ENCODE data around the gene CRAT. TPM values are rescaled to one million over a fixed set of nuclear protein-coding genes. Genes with fewer than 3 reads are reported as not detected.
"Not testable (repeated sequence)": the region's sequence is repeated elsewhere in the genome, so short reads cannot be mapped to it uniquely, and the experiment has no call there.

The CRAT gene
- total RNA-seq, 2 experiments from 2014 or later = 16.0 to 16.4 TPM

DNA sequence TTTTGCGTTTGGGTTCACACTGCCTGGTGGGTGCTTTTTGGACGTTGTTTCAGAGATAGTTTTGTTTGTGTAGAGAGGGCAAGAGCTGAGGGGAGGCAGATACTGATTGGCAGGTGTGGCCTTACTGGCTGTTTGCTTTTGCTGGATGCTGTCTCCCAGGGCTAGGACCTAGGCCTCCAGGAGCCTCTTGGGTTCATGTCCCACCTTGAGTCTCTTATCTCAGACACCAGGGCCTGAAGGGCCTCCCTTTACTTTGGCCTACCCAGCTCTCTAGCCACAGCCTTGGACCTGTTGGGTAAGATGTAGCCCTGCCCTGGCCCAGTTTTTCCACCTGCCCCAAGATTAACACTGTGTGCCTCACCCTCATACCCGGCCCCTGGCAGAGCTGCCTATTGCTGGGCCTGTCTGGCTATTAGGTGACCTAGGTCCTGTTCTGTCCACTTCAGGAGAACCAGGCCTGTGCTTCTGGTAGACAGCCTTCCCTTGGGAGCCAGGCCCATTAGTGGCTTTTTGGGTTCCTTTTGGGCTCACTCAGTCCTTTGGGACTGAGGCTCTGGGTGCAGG lies 14.0 kb upstream of the CRAT start:
- Mint-ChIP-seq H3K4me1 (ENCODE audit: low read depth) (no peaks in the 10 kb centered on the region), H3K36me3 (peaks cover 14% of the 10 kb centered on the region), H3K27ac (no peak overlapping the region), H3K27me3 (no peaks in the 10 kb centered on the region), H3K4me3 (no peak overlapping the region), H3K9me3 (no peaks in the 10 kb centered on the region)
- POLR2A ChIA-PET = no interaction called here
- intact Hi-C loops (cut with micrococcal nuclease) = no loop called here
- DNase-seq = no peak
- CTCF ChIA-PET = interaction anchor here (0.7 to 4.1 kb wide), 4 partner anchors 15 to 500 kb away, joined by 3 to 13 read pairs (median 8); no protein-coding TSS in a partner anchor

DNA sequence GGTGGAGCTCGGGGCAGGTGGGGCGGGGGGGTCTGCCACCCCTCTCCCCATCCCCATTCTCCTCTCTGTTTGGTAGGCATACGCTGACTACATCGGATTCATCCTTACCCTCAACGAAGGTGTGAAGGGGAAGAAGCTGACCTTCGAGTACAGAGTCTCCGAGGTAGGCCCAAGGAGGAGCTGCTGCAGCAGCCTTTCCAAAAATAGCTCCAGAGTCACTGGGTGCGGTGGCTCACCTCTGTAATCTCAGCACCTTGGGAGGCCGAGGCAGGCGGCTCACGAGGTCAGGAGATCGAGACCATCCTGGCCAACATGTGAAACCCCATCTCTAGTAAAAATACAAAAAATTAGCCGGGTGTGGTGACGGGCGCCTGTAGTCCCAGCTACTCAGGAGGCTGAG lies 12.4 kb upstream of the CRAT start:
- DNase-seq; H3K9me3 Mint-ChIP-seq; H3K27ac Mint-ChIP-seq; intact Hi-C loops (cut with micrococcal nuclease); H3K4me3 Mint-ChIP-seq; POLR2A ChIA-PET; H3K27me3 Mint-ChIP-seq; H3K4me1 Mint-ChIP-seq (ENCODE audit: low read depth): not testable (repeated sequence)
- H3K36me3 Mint-ChIP-seq = peaks cover 13% of the 10 kb centered on the region
- CTCF ChIA-PET = interaction anchor here (1.2 to 5.6 kb wide), 4 partner anchors 8 to 518 kb away, joined by 4 to 43 read pairs (median 10); no protein-coding TSS in a partner anchor

DNA sequence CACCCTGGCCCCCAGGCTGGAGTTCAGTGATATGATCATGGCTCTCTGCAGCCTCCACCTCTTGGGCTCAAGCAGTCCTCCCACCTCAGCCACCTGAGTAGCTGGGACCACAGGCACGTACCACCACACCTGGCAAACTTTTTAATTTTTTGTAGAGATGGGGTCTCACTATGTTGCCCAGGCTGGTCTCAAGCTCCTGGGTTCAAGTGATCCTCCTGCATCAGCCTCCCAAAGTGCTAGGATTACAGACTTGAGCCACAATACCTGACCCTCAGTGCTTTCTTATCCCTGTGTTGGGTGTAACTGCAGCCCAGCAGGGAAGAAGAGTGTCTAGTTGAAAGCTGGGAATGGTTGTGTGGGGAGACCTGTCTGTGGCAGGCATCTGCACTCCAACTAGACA lies 11.5 kb upstream of the CRAT start:
- Mint-ChIP-seq H3K4me3 (no peak overlapping the region), H3K36me3 (peaks cover 13% of the 10 kb centered on the region), H3K27ac (no peak overlapping the region), H3K27me3 (no peaks in the 10 kb centered on the region), H3K4me1 (ENCODE audit: low read depth) (no peaks in the 10 kb centered on the region), H3K9me3 (no peaks in the 10 kb centered on the region)
- intact Hi-C loops (cut with micrococcal nuclease) = no loop called here
- ChIA-PET POLR2A (no interaction called here), CTCF (interaction anchor here (1.2 to 5.6 kb wide), 4 partner anchors 9 to 519 kb away, joined by 4 to 43 read pairs (median 10); no protein-coding TSS in a partner anchor)
- no peak for DNase-seq

DNA sequence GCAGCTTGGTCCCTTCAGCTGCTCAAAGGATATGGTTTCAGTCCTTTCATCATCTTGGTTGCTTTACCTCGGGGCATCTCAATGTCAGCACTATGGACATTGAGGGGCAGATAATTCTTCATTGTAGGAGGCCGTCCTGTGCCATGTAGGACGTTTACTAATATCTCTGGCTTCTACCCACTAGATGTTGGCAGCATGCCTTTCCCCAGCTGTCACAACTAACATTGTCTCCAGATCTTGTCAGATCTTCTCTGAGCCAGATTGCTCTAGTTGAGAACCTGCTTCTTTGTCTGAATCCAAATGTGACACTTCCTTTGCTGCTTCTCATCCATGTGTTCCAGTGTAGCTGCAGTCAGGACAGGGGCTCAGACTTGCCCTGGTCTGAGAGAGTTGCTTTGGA lies 10.9 kb upstream of the CRAT start:
- no peaks in the 10 kb centered on the region for H3K4me1 Mint-ChIP-seq (ENCODE audit: low read depth)
- CTCF ChIA-PET = interaction anchor here (1.5 to 5.6 kb wide), 3 partner anchors 10 to 21 kb away, joined by 5 to 43 read pairs (median 13); no protein-coding TSS in a partner anchor
- peaks cover 13% of the 10 kb centered on the region for H3K36me3 Mint-ChIP-seq
- no peak overlapping the region for H3K4me3 Mint-ChIP-seq
- no peak for DNase-seq
- H3K9me3 Mint-ChIP-seq = no peaks in the 10 kb centered on the region
- H3K27me3 Mint-ChIP-seq = no peaks in the 10 kb centered on the region
- no peak overlapping the region for H3K27ac Mint-ChIP-seq
- POLR2A ChIA-PET = interaction anchor here (1.0 kb wide), 1 partner anchor 10 kb away, joined by 3 read pairs; the partner anchor contains the start of gene PTPA
- intact Hi-C loops (cut with micrococcal nuclease) = no loop called here

DNA sequence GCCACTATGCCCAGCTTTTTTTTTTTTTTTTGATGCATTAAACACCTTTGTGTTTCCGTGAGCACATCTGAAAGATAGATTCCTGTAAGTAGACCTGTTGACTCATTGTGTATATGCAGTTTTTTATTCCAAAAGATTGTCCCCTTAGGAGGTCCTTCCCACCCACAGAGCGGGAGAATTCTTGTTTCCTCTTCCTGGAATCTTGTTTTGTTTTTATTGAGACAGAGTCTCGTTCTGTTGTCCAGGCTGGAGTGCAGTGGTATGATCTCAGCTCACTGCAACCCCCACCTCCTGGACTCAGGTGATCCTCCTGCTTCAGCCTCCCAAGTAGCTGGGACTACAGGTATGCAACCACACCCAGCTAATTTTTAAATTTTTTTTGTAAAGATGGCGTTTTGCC lies 8.2 kb upstream of the CRAT start:
- POLR2A ChIA-PET = no interaction called here
- H3K4me3 Mint-ChIP-seq = no peak overlapping the region
- intact Hi-C loops (cut with micrococcal nuclease) = no loop called here

DNA sequence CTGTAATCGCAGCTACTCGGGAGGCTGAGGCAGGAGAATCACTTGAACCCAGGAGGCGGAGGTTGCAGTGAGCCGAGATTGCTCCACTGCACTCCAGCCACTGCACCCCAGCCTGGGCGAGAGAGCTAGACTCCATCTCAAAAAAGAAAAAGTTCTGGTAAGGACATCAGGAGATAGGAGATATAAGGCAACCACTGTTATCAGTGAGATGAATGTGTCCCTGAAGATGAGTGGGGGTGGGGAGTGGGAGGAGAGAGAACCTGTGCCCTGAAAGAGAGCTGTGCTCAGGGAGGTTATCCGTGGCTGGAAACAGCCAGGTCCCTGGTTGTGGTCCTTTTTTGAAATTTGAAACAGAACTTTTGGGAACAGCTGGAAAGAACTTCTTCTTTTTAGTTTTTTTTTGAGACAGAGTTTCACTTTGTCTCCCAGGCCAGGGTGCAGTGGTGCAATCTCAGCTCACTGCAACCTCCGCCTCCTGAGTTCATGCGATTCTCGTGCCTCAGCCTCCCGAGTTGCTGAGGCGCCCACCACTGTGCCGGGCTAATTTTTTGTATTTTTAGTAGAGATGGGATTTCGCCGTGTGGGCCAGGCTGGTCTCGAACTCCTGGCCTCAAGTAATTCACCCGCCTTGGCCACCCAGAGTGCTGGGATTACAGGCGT lies 3.2 kb upstream of the CRAT start:
- no peaks in the 10 kb centered on the region for H3K27me3 Mint-ChIP-seq
- DNase-seq = no peak
- intact Hi-C loops (cut with micrococcal nuclease) = no loop called here
- ChIA-PET POLR2A (no interaction called here), CTCF (interaction anchor here (0.7 to 5.3 kb wide), 3 partner anchors 17 to 29 kb away, joined by 3 to 39 read pairs (median 17); no protein-coding TSS in a partner anchor)
- no peaks in the 10 kb centered on the region for H3K36me3 Mint-ChIP-seq
- no peak overlapping the region for H3K27ac Mint-ChIP-seq
- no peaks in the 10 kb centered on the region for H3K9me3 Mint-ChIP-seq
- no peak overlapping the region for H3K4me3 Mint-ChIP-seq
- peaks cover 34% of the 10 kb centered on the region for H3K4me1 Mint-ChIP-seq (ENCODE audit: low read depth)

More for the DNA sequence above, 8.2 kb upstream of the CRAT start:
- peaks cover 13% of the 10 kb centered on the region for H3K36me3 Mint-ChIP-seq
- H3K27ac Mint-ChIP-seq = no peak overlapping the region
- H3K27me3 Mint-ChIP-seq = no peaks in the 10 kb centered on the region
- no peaks in the 10 kb centered on the region for H3K9me3 Mint-ChIP-seq
- CTCF ChIA-PET = interaction anchor here (5.6 kb wide), 1 partner anchor 12 kb away, joined by 43 read pairs; no protein-coding TSS in a partner anchor
- H3K4me1 Mint-ChIP-seq (ENCODE audit: low read depth) = peaks cover 16% of the 10 kb centered on the region
- no peak for DNase-seq

DNA sequence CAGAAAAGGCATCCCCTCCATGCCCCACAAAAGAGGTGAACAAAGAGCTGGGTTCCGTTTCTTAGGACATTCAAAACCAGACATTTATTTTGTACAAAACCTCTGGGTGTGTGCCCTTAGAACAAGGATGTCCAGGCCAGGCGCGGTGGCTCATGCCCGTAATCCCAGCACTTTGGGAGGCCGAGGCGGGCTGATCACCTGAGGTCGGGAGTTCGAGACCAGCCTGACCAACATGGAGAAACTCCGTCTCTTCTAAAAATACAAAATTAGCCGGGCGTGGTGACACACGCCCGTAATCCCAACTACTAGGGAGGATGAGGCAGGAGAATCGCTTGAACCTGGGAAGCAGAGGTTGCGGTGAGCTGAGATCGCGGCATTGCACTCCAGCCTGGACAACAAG lies 1.9 kb upstream of the CRAT start:
- H3K27ac Mint-ChIP-seq; H3K27me3 Mint-ChIP-seq; DNase-seq; H3K9me3 Mint-ChIP-seq; H3K36me3 Mint-ChIP-seq; intact Hi-C loops (cut with micrococcal nuclease): not testable (repeated sequence)
- Mint-ChIP-seq H3K4me3 (peak overlapping the region; percentile 94), H3K4me1 (ENCODE audit: low read depth) (peaks cover 34% of the 10 kb centered on the region)
- ChIA-PET POLR2A (interaction anchor here (0.6 to 1.7 kb wide), 3 partner anchors 19 to 141 kb away, joined by 3 to 7 read pairs (median 5); no protein-coding TSS in a partner anchor), CTCF (interaction anchor here (2.5 to 5.3 kb wide), 3 partner anchors 19 to 30 kb away, joined by 9 to 39 read pairs (median 17); no protein-coding TSS in a partner anchor)

DNA sequence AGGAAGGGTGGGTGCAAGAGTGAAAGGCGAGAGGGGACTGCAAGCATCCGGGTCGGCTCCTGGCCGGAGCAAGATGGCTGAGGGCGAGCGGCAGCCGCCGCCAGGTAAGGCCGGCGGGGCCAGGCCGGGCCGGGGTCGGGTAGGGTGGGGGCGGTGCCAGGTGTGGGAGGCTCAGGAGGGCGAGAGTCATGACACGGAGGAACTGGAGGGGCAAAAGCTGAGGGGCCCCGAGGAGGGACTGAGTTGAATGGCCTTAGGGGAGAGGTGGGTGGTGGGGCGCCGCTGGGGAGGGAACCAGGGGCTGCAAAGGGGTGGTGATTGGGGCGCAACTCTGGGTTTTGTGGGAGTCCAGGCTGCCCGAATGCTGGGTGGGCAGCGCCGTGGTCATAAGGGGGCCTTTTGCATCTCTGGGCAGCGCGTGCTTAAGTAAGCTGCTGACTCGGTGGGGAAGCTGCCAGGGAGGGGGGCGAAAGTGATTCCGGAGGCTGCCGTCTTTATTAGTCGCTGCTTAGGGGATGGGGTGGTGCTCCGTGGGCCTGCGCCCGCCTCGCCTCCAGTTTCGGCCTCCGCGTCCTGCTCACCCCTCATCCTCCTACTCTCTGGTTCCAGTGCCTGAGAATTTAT lies 1.0 kb upstream of the CRAT start:
- Mint-ChIP-seq H3K4me3 (peak overlapping the region; percentile 94), H3K4me1 (ENCODE audit: low read depth) (peaks cover 34% of the 10 kb centered on the region), H3K36me3 (no peaks in the 10 kb centered on the region), H3K27me3 (no peaks in the 10 kb centered on the region), H3K9me3 (no peaks in the 10 kb centered on the region), H3K27ac (peak overlapping the region; percentile 97)
- ChIA-PET POLR2A (interaction anchor here (0.6 to 2.0 kb wide), 7 partner anchors 9 to 207 kb away, joined by 3 to 8 read pairs (median 4); partner anchors contain the start of genes DOLPP1 and MIGA2), CTCF (interaction anchor here (2.2 to 5.3 kb wide), 4 partner anchors 19 to 512 kb away, joined by 8 to 39 read pairs (median 13); no protein-coding TSS in a partner anchor)
- DNase-seq = peak; percentile 46
- intact Hi-C loops (cut with micrococcal nuclease) = loop anchor here (1.0 to 2.0 kb wide), 3 partner anchors 30 to 229 kb away; partner anchors contain the start of genes DOLPP1, LRRC8A and MIGA2

DNA sequence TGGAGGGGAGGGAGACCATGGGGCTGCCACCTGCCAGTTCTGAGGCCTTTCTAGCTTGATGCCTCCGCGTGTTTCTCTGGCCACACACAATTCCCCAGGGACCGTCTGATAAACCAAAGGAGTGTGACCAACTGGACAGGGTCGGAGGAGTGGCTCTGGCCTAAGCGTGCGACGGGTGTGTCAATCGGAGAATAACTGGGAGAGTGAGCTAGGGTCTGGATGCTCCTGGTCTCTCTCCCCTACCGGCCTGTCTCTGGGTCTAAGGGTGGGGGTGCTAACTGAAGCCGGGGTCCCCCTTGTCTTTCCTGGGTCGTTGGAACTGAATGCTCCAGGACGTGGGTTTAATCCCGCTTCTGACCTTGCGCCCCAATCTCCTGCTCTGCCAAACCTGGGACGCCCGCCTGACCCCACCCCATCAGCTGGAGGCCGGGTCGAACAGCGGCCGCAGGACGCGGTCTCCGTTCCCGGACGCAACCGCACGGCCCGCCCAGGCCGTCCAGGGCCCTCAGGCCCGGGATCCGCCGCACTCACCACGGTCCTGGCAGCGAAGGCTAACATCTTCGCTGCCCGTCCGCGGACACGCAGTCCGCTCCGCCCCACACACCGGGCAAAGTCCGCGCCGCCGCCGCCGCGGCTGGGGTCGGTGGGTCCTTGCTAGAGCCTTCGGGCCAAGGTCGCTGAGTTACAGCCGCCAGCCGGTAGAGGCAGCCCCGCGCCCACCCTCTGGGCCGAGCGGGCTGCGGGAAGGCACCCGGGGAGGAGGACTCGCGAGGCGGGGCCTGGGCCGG lies 447 bp downstream of the CRAT start:
- Mint-ChIP-seq H3K27ac (no peak overlapping the region), H3K36me3 (no peaks in the 10 kb centered on the region), H3K4me1 (ENCODE audit: low read depth) (peaks cover 32% of the 10 kb centered on the region), H3K4me3 (peak overlapping the region; percentile 94), H3K9me3 (no peaks in the 10 kb centered on the region), H3K27me3 (no peaks in the 10 kb centered on the region)
- intact Hi-C loops (cut with micrococcal nuclease) = loop anchor here (2.0 kb wide), 2 partner anchors 73 to 227 kb away; partner anchors contain the start of genes LRRC8A and MIGA2
- DNase-seq = no peak
- POLR2A ChIA-PET = interaction anchor here (1.1 to 2.0 kb wide), 2 partner anchors 29 to 74 kb away, joined by 4 to 8 read pairs; partner anchors contain the start of genes DOLPP1 and MIGA2
- CTCF ChIA-PET = interaction anchor here (1.4 to 4.1 kb wide), 3 partner anchors 21 to 514 kb away, joined by 4 to 17 read pairs (median 8); no protein-coding TSS in a partner anchor

DNA sequence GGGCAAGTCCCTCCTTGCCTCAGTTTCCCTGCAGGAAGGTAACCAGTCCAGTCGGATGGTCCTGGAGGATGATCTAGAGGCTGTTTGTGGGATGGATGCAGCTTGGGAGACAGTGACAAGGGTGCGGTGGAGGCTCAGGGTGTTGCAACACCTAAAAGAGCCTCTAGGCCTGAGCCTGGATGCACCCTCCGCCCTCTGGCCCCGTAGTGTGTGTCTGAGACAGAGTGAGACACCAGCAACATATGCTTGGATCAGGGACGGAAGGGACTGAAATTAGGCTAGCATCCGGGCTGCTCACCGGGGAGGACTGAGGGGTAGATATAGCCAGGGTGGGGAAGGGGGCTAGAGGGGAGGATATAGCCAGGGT lies 1.1 kb downstream of the CRAT start:
- Mint-ChIP-seq H3K27ac (no peak overlapping the region), H3K4me3 (peak overlapping the region; percentile 94), H3K27me3 (no peaks in the 10 kb centered on the region), H3K4me1 (ENCODE audit: low read depth) (peaks cover 25% of the 10 kb centered on the region), H3K36me3 (no peaks in the 10 kb centered on the region), H3K9me3 (no peaks in the 10 kb centered on the region)
- intact Hi-C loops (cut with micrococcal nuclease) = no loop called here
- CTCF ChIA-PET = interaction anchor here (1.4 kb wide), 1 partner anchor 22 kb away, joined by 4 read pairs; no protein-coding TSS in a partner anchor
- POLR2A ChIA-PET = no interaction called here
- peak; percentile 40 for DNase-seq

DNA sequence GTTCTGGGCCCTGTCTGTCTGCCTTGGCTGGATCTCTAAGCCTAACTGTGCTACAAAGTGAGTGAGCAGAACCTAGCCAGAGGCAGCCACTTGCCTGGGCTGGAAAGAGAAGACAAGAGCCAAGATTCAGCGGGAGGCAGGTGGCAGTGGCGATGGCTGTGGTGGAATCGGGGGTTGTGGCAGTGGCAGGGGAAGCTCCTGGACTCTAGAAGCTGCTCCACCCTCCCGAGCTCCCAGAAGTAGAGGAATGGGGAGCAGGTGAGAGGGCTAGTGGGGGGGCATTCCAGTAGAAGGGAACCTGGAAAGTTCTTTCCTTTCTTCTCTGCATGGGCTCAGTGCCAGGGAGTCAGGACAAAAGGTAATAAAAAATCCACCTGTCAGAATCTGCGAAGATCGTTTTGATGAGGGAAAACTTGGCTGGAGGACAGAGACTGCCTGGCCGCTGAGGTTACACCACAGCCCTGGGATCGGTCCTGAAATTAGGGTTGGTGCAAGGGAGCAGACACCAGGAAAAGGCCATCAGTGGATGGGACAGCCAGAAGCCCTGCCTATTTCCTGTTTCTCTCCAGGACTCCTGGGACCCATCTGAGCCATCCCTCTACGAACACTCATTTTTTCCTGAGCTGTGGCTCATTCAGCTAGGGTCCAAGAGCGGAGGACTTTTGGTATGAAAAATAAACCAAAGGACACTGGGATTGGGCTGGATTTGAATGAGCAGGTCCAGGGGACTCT lies 1.6 kb downstream of the CRAT start:
- H3K27me3 Mint-ChIP-seq = no peaks in the 10 kb centered on the region
- no peaks in the 10 kb centered on the region for H3K36me3 Mint-ChIP-seq
- ChIA-PET POLR2A (no interaction called here), CTCF (interaction anchor here (1.4 kb wide), 1 partner anchor 22 kb away, joined by 4 read pairs; no protein-coding TSS in a partner anchor)
- intact Hi-C loops (cut with micrococcal nuclease) = no loop called here
- no peaks in the 10 kb centered on the region for H3K9me3 Mint-ChIP-seq
- no peak for DNase-seq
- H3K4me1 Mint-ChIP-seq (ENCODE audit: low read depth) = peaks cover 20% of the 10 kb centered on the region
- H3K27ac Mint-ChIP-seq = no peak overlapping the region
- peak overlapping the region; percentile 94 for H3K4me3 Mint-ChIP-seq

Data from activated CD4-positive, alpha-beta memory T cell treated with anti-CD3 and anti-CD28 coated beads for 36 hours (primary cell).